GM18868 (cell line): ENCODE measurements around the gene GLRX.
A peak's percentile ranks its signal among the peaks of the same experiment; 100 is the strongest.

Source experiments
- ATAC-seq: cut with Tn5 transposase; IDR thresholded peaks from one replicate; pipeline ENCODE4 v1.9.1; 2021; ENCODE audit warnings: mild to moderate bottlenecking, moderate library complexity; ENCODE audit not compliant: unreplicated experiment

Gene GLRX, protein sequence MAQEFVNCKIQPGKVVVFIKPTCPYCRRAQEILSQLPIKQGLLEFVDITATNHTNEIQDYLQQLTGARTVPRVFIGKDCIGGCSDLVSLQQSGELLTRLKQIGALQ

DNA sequence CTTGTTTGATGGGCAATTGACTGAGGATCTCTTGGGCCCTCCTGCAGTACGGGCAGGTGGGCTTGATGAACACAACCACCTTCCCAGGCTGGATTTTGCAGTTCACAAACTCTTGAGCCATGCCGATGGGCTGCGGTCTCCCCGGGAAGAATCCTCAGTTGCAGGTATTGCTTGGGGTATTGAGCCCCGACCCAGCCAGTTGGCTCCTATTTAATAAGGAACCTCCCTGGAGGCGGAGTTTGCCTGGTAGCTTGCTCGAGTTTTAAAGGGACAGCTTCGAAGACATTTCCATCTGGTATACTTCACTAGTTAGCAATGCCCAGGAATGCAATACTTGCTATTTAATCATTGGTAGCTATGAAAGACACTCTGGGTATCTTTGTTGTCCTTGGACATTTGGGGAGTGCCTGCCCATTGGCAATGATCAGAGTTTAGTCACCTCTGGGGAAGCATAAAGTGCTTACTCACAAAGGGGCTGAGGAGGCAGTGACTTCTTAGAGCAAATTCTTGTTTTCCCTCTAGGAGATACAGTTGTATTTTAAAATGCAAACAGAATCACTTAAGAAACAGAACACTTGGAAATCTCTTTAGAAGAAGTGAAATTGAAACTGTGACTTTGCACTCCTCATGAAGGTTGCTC is at the start of gene GLRX:
Gene GLRX, minus strand, starts transcription at position 185 of the 640 bp plus-strand sequence. Its CDS starts 64 bp downstream, at position 121.
- peak; percentile 46 for ATAC-seq

DNA sequence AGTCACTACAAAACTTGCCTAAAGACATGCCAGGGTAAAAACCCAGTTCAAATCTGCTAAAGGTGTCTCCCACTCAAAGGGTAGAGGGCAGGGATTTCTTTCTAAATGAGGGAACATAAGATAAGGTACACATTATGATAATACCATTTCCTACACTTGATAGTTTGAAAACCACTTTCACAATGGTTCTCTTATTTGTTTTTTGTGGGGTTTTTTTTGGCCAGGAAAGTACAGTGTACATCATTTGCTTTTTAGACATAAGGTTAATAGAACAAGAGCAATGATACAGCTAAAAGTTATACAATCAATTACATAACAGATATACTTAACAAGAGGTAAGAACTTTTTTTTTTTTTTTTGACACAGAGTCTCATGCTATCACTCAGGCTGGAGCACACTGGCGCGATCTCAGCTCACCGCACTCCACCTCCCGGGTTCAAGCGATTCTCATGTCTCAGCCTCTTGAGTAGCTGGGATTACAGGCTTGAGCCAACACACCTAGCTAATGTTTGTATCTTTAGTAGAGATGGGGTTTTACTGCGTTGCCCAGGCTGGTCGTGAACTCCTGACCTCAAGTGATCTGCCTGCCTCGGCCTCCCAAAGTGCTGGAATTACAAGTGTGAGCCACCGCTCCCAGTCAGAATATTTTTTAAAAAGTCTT is 48.8 kb upstream of the GLRX start:
- ATAC-seq = no peak

DNA sequence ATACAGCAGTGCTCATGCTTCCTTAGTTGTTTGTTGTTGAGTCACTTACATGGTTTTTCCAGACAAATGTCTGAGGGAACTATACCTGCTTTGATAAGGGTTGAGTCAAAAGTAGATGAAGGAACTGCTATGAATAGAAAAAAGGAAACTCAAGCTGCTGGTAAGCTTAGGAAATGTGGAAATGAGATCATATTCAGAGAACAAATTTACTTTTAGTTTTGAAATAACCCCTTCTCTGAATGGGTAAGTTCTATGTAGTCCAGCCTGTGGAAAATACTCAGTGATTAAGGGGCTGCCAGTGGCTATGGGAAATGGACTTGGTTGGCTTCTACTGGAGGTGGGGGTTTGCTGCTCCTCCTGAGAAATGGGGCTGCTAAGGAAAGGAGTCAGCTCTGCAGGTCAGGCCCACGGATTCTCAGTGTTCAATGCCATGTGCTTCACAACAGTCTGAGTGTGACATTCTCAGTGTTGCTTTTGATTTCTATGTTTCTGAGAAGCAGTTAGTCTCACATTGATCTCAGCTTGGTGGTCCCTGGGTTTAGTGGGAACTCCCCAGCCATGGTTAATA is 47.7 kb upstream of the GLRX start:
- ATAC-seq = peak; percentile 61

DNA sequence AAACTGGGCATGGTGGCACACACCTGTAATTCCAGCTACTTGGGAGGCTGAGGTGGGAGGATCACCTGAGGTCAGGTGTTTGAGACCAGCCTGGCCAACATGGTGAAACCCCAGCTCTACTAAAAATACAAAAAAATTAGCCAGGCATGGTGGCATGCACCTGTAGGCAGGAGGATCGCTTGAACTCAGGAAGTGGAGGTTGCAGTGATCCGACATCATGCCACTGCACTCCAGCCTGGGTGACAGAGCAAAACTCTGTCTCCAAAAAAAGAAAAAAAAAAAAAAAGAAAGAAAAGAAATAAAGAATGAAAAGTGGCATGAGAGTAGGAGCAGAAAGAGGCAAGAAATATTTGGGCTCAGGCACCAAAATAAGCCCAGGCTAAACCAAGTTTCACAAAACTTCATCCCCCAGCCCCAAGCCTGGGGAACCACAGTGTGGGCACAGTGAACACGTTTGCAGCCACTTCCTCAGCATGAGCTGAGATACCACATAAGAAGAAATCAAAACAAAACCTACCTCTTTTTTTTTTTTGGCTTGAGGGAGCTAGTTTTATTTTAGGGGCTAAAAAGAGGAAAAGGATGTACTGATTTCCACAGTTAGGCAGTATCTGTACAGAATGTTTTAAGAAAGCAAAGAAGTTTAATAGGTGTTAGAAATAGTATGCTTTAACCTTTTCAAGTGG is 46.8 kb upstream of the GLRX start:
- ATAC-seq = peak; percentile 64

DNA sequence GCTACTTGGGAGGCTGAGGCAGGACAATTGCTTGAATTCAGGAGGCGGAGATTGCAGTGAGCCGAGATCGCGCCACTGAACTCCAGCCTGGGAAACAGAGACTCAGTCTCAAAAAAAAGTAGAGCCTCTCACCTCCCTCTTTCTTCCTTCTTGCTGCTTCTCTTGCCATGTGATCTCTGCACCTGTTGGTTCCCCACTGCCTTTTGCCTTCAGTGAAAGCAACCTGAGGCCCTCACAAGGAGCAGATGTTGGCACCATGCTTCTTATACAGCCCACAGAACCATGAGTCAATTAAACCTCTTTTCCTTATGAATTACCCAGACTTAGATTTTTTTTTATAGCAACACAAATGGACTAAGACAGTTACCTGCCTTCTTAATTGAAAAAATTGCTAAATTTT is 45.6 kb upstream of the GLRX start:
- ATAC-seq = no peak

DNA sequence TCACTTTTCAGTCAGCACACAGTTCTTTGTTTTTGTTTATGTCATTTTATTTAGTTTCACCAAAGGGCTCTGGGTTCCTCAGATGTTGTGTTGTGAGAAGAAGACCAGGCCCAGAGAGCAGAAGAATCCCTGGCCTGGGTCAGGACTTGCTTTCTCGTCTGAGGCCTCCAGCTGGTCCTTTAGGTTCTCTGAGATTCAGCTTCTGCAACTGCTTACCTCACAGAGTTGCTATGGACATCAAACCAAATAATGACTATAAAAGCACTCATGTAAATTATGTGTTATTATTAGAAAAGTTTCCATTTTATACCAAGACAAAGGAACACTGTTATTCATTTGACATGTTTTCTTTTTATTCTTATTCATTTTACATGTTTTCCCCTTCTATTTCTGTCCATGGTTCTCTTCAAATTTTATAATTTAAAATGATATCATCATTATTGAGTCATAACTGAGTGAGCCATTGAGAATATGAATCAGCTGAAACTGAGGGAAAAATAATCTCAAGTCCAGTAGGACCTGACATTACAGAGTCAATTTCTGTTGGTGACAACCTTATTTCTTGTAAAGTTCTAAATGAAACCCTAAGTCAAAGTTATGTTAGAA is 44.0 kb upstream of the GLRX start:
- no peak for ATAC-seq

DNA sequence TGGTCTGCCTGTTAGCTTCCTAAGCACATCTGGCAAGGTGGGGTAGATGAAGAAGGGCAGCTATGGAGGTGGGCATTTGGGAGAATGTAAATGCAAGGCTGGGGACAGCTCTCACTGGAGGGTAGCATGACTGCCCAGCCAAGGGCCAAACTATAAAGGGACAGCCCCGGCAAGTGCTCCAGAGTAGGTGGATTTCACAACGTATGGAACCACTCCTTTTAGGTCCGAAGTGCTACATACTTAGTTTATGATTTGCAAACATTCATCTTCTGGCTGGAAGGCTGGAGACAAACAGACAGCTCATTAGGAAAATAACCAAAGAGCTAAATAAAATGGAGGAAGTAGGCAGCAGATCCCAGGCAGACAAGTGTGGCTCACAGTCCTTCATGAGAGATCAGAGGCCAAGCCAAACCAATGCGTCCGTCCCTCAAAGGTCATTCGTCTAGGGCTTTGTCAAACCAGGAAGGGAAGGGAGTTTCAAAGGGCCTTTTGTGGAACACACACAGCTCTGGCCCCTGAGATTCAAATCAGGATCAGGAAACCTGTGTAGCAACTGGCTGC is 42.5 kb upstream of the GLRX start:
- ATAC-seq = no peak

DNA sequence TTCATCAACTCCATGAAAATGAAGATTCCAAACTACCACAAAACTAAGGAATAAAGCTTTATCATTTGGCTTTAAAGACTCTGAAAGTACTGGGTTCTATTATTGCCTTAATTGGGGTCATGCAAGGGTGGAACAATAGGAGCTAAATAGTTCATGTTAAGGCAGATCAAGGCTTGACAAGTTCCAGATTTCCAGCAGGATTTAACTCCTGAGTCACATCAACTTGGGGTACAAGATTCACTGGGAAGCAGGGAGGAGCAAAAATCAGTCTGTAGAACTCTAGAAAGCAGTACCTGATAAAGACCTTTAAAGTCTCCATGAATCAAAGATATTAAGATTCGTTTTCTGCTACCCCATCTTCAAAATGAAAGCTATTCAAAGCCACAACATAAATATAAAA is 41.9 kb upstream of the GLRX start:
- ATAC-seq = no peak

DNA sequence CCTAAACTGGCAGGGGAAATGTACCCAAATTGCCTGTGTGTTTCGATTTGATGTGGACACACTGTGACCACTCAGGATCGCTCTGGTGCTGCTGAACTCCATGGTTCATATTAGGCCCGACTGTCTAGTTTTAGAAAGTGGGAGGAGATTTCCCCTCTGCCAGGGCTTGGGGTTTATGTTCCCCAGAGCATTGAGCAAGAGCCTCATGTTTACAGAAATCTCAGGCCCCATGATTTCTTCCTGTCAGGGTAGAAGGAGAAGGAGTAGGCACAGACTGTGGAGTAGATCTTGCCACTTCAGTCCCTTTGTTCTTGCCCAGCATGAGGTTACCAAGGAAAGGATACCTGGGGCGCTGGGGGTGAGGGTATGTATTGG is 40.8 kb upstream of the GLRX start:
- no peak for ATAC-seq

DNA sequence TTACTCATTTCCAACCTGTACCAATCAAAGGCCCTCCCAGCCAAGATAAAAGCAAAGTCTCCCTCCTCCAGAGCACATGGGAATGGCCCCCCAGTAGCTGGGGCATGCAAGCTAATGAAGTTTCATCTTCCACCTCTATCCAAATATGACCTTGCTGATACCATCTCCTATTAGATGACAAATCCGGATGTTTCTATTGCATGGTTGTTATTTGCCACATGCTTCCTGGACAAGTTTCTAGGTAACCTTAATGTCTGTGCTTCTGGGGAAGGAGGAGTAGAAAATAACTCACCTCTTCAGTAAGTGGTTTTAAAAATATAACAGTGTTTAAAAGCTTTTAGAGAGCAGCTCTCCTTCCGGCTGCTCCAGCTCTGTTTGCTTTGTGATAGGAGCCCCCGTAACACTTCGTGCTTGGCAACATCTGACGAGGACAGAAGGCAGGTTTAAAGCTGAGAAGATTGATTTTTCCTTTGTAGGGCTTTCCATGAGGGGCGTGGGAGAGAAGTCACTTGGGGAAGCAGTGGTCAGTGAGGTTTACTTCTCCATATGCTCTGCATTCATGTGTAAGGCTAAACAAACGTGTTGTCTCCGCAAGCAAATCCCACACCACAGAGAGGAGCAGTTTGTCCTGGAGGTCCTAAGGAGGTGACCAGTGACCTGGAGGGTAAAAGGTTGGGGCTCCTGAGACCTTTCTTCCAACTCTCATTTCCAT is 40.3 kb upstream of the GLRX start:
- no peak for ATAC-seq

DNA sequence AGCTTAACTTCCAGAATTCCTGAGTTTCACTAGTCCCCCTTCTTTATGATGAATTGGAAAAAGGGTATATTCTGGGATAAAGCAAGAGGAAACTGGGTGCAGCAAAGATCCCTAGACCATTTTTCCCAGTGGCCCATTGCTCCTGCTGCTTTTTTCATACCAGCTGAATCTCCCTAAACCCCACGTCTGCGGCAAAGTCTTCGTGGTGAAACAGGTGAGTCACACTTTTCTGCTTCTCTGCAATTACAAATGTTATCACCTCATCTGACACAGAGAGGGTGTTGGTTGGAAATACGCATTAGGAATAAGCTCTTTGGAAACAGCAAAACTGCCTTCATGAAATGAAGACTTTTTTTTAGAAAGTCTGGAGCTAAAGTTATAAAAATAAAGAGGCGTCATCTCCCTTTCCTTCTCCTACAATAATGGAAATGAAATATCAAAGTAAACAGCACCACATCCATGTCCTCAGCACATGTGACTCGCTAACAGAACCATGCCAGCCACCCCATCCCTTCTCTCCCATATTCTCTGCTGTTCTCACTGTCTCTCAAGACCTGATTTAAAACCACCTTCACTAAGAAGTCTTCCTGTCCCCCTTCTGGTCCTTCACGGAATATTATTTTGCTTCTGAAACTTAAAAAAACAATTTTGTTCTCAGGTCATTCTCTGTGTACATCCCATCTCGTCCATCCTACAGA is 39.5 kb upstream of the GLRX start:
- no peak for ATAC-seq

DNA sequence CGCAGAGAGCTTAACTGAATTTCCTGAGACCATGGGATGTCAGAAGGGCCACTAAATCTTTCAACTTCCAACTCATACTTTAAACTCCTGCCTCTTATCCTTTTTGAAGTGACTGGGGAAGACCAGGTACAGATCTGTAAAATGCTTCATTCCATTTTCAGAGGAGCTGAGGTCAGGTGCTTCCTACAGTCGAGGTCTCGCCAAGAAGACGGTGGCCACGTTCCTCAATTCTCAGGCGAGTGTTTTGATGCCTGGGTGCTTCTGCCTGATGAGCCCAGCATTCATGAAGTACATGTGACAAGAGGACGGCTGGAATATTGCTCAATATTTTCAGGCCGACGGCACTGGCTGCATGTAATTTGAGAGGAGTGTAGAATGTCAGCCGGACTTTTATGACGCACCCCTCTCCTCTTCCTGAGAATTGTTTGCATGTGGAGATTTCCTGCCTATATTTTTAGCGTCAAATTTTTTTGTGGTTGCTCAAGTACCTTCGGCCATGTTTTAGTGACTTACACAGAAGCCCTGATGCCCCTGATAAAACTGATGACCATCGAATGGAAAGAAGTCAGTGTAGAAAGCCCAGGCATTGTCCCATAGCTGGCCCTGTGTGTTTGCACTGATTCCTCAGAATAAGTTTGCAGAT is 38.8 kb upstream of the GLRX start:
- no peak for ATAC-seq

DNA sequence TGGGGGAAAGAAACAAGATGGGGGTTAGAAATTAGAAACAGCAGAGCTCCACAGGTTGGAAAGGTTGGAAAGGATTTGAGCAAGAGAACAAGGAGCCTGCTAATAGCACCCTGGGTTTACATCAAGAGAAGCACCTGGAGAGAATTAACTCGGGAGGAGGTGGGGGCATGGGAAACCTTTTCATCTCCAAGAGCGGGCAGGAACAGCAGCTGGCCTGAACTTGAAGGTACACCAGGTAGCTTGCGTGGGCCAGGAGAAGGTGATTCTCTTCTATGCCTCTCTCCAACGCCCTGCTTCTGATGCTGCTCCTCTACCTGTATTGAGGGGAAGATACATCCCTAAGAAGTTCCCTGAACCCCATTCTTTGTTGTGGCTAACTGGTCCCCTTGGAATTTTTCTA is 37.1 kb upstream of the GLRX start:
- ATAC-seq = no peak

DNA sequence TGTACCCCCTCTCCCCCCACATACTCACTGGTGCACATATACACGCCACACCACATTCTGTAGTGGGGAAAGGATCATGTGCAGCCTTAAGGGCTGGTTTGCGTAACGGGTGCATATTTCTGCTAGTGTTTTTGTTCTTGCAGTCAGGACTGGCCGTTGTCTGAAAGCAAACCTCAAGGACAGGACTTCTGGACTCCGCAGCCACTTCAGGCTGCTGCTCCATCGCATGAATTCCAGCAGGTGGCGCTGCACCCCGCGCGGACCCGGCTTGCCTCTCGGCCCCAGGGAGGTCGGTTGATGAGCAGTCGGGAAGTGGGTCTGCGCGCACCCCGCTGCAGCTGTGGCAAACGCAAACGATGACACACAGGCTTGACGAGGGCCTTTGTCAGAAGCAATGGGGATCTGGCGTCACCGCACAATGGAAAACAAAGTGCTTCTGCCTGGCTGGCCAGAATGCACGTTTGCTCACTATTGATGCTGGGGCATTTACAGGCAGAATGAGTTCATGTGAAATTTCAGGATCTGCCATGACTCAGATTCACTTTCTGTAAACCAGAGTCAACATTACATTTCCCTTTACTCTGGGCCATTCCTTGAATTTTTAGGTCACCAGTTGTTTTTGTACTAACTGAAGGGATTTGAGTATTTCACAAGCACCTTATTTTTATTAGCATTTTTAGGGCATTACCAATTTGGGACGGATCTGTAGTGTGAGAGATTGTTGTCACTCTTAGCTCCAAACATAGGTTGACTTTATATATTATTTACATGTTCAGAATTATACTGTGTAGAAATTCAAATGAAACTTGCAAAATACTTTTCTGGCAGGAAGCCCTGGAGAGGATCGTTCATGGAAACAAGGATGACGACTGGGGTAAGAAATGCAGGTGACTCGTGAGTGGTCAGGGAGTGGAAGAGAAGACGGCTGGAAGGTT is 36.4 kb upstream of the GLRX start:
- ATAC-seq = peak; percentile 81

DNA sequence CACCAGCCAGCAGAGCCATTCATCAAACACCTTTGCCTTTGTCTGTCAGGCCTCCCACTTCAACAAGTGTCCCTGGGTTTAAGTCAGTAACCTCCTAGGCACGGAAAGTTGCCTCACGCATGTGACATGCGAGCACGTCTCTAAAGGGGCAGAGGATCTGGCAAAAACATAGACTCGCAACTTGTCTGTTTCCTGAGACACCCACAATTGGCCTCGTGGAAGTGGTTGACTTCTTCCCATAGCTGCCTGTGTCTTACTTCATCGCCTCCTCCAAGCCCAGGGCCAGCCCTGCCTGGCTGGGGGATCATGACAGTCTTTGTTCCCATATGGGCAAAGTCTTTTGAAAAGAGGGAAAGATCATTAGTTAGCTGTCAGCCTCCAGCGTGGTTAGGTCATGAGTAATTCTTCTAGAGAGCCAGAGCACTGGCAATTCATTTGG is 35.5 kb upstream of the GLRX start:
- no peak for ATAC-seq

DNA sequence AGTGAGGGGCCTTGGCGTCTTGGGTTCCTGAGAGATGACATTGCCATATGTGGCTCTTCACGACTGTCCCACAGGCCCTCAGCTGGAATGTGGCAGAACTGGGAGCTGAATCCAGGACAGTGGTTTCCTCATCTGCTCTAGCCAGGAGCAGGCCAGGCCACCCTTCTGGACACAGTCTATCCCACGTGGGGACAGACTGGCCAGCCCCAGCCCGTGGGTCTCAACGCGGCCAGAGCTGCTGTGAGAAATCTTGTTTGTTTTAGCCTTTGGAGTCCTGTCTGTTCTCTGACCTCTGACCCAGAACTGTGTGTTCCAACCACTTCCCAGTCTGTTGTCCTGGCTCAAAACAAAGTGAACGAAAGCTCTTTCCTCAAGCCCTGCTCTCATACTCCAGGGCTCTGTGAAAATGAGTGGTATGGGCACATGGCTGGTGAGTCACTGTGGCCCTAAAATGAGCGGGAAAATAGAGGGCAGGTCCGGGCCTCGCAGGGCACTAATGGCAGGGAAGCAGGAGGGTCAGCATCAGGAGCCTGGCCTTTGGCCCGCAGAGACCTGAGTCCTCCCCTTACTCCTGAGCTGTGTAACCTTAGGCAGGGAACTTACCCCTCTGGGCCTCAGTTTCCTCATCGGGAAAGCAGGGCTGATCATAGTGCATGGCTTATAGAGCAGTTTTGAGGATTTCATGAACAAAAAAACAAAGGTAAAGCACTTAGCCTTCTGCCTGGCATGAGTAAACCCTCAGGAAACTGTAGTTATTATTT is 34.8 kb upstream of the GLRX start:
- no peak for ATAC-seq

DNA sequence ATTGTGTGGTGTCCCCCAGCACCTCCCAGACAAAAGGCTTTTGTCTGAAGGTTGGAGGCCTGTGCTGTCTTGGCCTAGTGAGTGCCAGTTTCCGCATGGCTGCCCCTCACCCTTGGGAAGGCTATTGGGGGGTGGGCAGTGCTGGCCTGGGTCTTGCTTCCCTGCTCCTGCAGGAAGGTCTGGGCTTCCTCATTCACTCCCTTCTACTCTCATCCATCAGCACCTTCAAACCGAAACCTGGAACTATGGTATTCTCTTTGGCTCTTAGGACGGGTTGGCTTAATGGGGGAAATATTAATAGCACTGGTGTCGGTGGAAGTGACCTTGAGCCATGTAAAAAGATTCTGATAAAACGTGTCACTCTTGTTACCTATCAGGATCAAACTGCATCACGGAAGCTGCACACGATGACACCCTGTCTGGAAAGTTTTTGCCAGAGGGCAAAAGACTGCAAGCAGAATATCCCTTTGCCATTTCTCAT is 34.0 kb upstream of the GLRX start:
- no peak for ATAC-seq
